H1 (cell line): ENCODE measurements around the gene PRDM15. TPM values are rescaled to one million over a fixed set of nuclear protein-coding genes. Genes with fewer than 3 reads are reported as not detected.

ENCODE experiments used
- CTCF ChIA-PET: fragments of 300-600 bp; sonication (Branson Sonifier 250); formaldehyde crosslinking; loops from one replicate; lab custom pipeline; 2021; ENCODE audit not compliant: partially characterized antibody; lab: Charles Lee
- POLR2A ChIA-PET: fragments of 300-600 bp; sonication (Branson Sonifier 250); formaldehyde crosslinking; loops from one replicate; lab custom pipeline; 2021; ENCODE audit warnings: inconsistent platforms; ENCODE audit not compliant: partially characterized antibody; lab: Charles Lee
- DNase-seq, 2 experiments: peaks; one replicate each; pipeline versions ENCODE4 v3.0.0 to v3.0.0-alpha.2; 2010 to 2022; ENCODE audit warnings: low spot score in 2 of 2, low read depth in 1 of 2, mixed read lengths in 1 of 2
- FAIRE-seq: peaks from 2 replicates; lab custom pipeline; 2011; peaks lifted over from hg19 to GRCh38; lab: Jason Lieb, UNC
- H2AFZ ChIP-seq: 2 replicates; pipeline ENCODE4 v1.8.1; 2012; ENCODE audit warnings: low read length, inconsistent platforms
- H2AK5ac ChIP-seq: 2 replicates; pipeline ENCODE4 v1.6.1; 2013; ENCODE audit warnings: low read depth, low read length
- H2BK120ac ChIP-seq: replicated peaks from 2 replicates; pipeline ENCODE3; 2013; ENCODE audit warnings: low read depth, low read length, inconsistent platforms
- H2BK12ac ChIP-seq: 2 replicates; pipeline ENCODE4 v1.6.1; 2013; ENCODE audit warnings: low read depth, low read length
- H2BK15ac ChIP-seq: 2 replicates; pipeline ENCODE4 v1.6.1; 2013; ENCODE audit warnings: low read length
- H2BK20ac ChIP-seq: 2 replicates; pipeline ENCODE4 v1.6.1; 2013; ENCODE audit warnings: low read length
- H2BK5ac ChIP-seq: 2 replicates; pipeline ENCODE4 v1.6.1; 2013; ENCODE audit warnings: low read depth, low read length
- H3K14ac ChIP-seq: 2 replicates; pipeline ENCODE4 v1.6.1; 2013; ENCODE audit warnings: inconsistent platforms; ENCODE audit not compliant: insufficient read length
- H3K18ac ChIP-seq: 2 replicates; pipeline ENCODE4 v1.6.1; 2013; ENCODE audit warnings: low read length; ENCODE audit errors: extremely low read depth
- H3K23ac ChIP-seq: 2 replicates; pipeline ENCODE4 v1.6.1; 2013; ENCODE audit warnings: inconsistent platforms; ENCODE audit not compliant: insufficient read length
- H3K23me2 ChIP-seq: 2 replicates; pipeline ENCODE4 v1.6.1; 2013; ENCODE audit warnings: low read depth, low read length
- H3K27ac ChIP-seq: 2 replicates; pipeline ENCODE4 v1.6.1; 2011; ENCODE audit warnings: low read depth, low read length, inconsistent platforms
- H3K27me3 ChIP-seq, 4 experiments: replicated peaks in 1 of 4; 1 replicate in 1 of 4; 2 replicates in 3 of 4; pipeline versions ENCODE4 v1.6.1 to v1.8.1; 2011 to 2013; ENCODE audit warnings: low read length in 3 of 4, mild to moderate bottlenecking in 3 of 4, inconsistent platforms in 2 of 4, mixed read lengths in 2 of 4, moderate library complexity in 1 of 4; ENCODE audit not compliant: control insufficient read depth in 3 of 4, insufficient read depth in 3 of 4; ENCODE audit errors: extremely low read depth in 1 of 4
- H3K36me3 ChIP-seq, 4 experiments: 2 replicates each; pipeline versions ENCODE4 v1.6.1 to v1.8.1; 2011 to 2013; ENCODE audit warnings: mild to moderate bottlenecking in 4 of 4, low read length in 3 of 4, moderate library complexity in 2 of 4, control low read depth in 1 of 4, inconsistent platforms in 1 of 4; ENCODE audit not compliant: insufficient read depth in 4 of 4, control insufficient read depth in 2 of 4
- H3K4ac ChIP-seq: replicated peaks from 2 replicates; pipeline ENCODE3; 2013; ENCODE audit warnings: low read length, low read depth, mixed read lengths, inconsistent platforms; ENCODE audit not compliant: insufficient read length
- H3K4me1 ChIP-seq, 4 experiments: replicated peaks in 1 of 4; 1 replicate in 1 of 4; 2 replicates in 3 of 4; pipeline versions ENCODE4 v1.6.1 to v1.8.1; 2011 to 2013; ENCODE audit warnings: low read length in 3 of 4, inconsistent platforms in 2 of 4, mixed read lengths in 1 of 4; ENCODE audit not compliant: insufficient read depth in 4 of 4, control insufficient read depth in 3 of 4
- H3K4me2 ChIP-seq, 2 experiments: 2 replicates each; pipeline versions ENCODE4 v1.6.1 to v1.8.1; 2011 to 2013; ENCODE audit warnings: low read depth in 2 of 2, low read length in 2 of 2, control low read depth in 1 of 2, inconsistent platforms in 1 of 2, mild to moderate bottlenecking in 1 of 2; ENCODE audit not compliant: insufficient read depth in 1 of 2
- H3K4me3 ChIP-seq, 4 experiments: fragments of 200-600, 300-600 bp in 1 of 4; sonication (generic), shearing (Covaris generic), sonication (Bioruptor Twin) in 1 of 4; 2 replicates each; pipeline versions ENCODE4 v1.5.1 to v1.8.1; 2011 to 2016; ENCODE audit warnings: low read length in 4 of 4, low read depth in 3 of 4, control low read depth in 2 of 4, inconsistent platforms in 2 of 4, mild to moderate bottlenecking in 2 of 4, mixed read lengths in 1 of 4, moderate library complexity in 1 of 4; ENCODE audit not compliant: insufficient read depth in 2 of 4; ENCODE audit errors: extremely low read depth in 1 of 4
- H3K56ac ChIP-seq: replicated peaks from 2 replicates; pipeline ENCODE3; 2013; ENCODE audit warnings: low read depth, mild to moderate bottlenecking, mixed read lengths, low read length, inconsistent platforms; ENCODE audit not compliant: insufficient read length
- H3K79me1 ChIP-seq: 2 replicates; pipeline ENCODE4 v1.6.1; 2013; ENCODE audit warnings: low read depth, low read length, control low read depth
- H3K79me2 ChIP-seq, 2 experiments: 2 replicates each; pipeline versions ENCODE4 v1.6.1 to v1.8.1; 2012 to 2013; ENCODE audit warnings: low read length in 2 of 2, mild to moderate bottlenecking in 2 of 2, inconsistent platforms in 1 of 2; ENCODE audit not compliant: insufficient read depth in 2 of 2, control insufficient read depth in 1 of 2
- H3K9ac ChIP-seq, 4 experiments: replicated peaks in 1 of 4; 1 replicate in 1 of 4; 2 replicates in 3 of 4; pipeline versions ENCODE4 v1.6.1 to v1.8.1; 2011 to 2013; ENCODE audit warnings: low read depth in 3 of 4, low read length in 3 of 4, control low read depth in 2 of 4, mild to moderate bottlenecking in 2 of 4, moderate library complexity in 2 of 4, inconsistent platforms in 1 of 4; ENCODE audit errors: extremely low read depth in 1 of 4
- H3K9me3 ChIP-seq, 2 experiments: 2 replicates each; pipeline versions ENCODE4 v1.6.1 to v1.8.1; 2012 to 2013; ENCODE audit warnings: mild to moderate bottlenecking in 2 of 2, moderate library complexity in 2 of 2, control low read depth in 1 of 2, inconsistent platforms in 1 of 2, low read depth in 1 of 2, low read length in 1 of 2, mixed read lengths in 1 of 2; ENCODE audit not compliant: insufficient read depth in 2 of 2
- H4K20me1 ChIP-seq, 2 experiments: replicated peaks in 1 of 2; 2 replicates each; pipeline versions ENCODE3 to v1.8.1; 2011 to 2013; ENCODE audit warnings: inconsistent platforms in 2 of 2, low read length in 2 of 2, mild to moderate bottlenecking in 1 of 2; ENCODE audit not compliant: insufficient read depth in 2 of 2, control insufficient read depth in 1 of 2
- H4K5ac ChIP-seq: 2 replicates; pipeline ENCODE4 v1.6.1; 2013; ENCODE audit warnings: low read length, low read depth, mixed read lengths, inconsistent platforms; ENCODE audit not compliant: insufficient read length
- H4K8ac ChIP-seq: 2 replicates; pipeline ENCODE4 v1.8.0; 2013; ENCODE audit warnings: mild to moderate bottlenecking, moderate library complexity, low read length, inconsistent platforms; ENCODE audit not compliant: insufficient read depth; ENCODE audit errors: extremely low read depth
- H4K91ac ChIP-seq: replicated peaks from 2 replicates; pipeline ENCODE3; 2013; ENCODE audit warnings: low read length, mixed read lengths, inconsistent platforms; ENCODE audit not compliant: insufficient read length
- CHD2 ChIP-seq: IDR thresholded peaks from 2 replicates; pipeline ENCODE4 v1.6.1; 2012; ENCODE audit warnings: low read length, improper control_type of control experiment
- E2F6 ChIP-seq: IDR thresholded peaks from 2 replicates; pipeline ENCODE4 v1.6.1; 2012; ENCODE audit warnings: inconsistent platforms
- EZH2 ChIP-seq: fragments of 200-600 bp; sonication (generic); IDR thresholded peaks from 2 replicates; pipeline ENCODE4 v1.7.1; 2012; ENCODE audit warnings: low read depth, mild to moderate bottlenecking, moderate library complexity, low read length, inconsistent platforms; ENCODE audit not compliant: severe bottlenecking
- HDAC2 ChIP-seq, 2 experiments: fragments of 300-600 bp in 1 of 2; sonication (generic) in 1 of 2; IDR thresholded peaks; 2 replicates each; pipeline ENCODE4 v1.6.1; 2011 to 2012; ENCODE audit warnings: low read depth in 2 of 2, low read length in 2 of 2, mild to moderate bottlenecking in 2 of 2, moderate library complexity in 2 of 2, borderline replicate concordance in 1 of 2, inconsistent platforms in 1 of 2
- HDAC6 ChIP-seq: IDR thresholded peaks from one replicate; pipeline ENCODE4 v1.7.1; 2012; ENCODE audit warnings: low read depth, mild to moderate bottlenecking, inconsistent platforms, low read length, moderate library complexity
- KDM1A ChIP-seq: fragments of 200-600, 300-600 bp; sonication (generic); IDR thresholded peaks from 2 replicates; pipeline ENCODE4 v1.7.1; 2016; ENCODE audit warnings: mild to moderate bottlenecking, low read length, borderline replicate concordance
- POU5F1 ChIP-seq: IDR thresholded peaks from 2 replicates; pipeline ENCODE4 v1.6.1; 2011; ENCODE audit warnings: low read depth, mild to moderate bottlenecking, low read length, moderate library complexity
- RNF2 ChIP-seq: fragments of 200-900, 300-1000 bp; sonication (generic); IDR thresholded peaks from 2 replicates; pipeline ENCODE4 v1.7.1; 2016; ENCODE audit warnings: borderline replicate concordance, low read depth, mild to moderate bottlenecking, antibody characterized with exemption, low read length; ENCODE audit not compliant: poor library complexity, severe bottlenecking; ENCODE audit errors: missing control alignments
- SP4 ChIP-seq: IDR thresholded peaks from 2 replicates; pipeline ENCODE4 v1.6.1; 2012; ENCODE audit warnings: low read length, inconsistent platforms
- SUZ12 ChIP-seq: fragments of 200-600 bp; sonication (generic); IDR thresholded peaks from 2 replicates; pipeline ENCODE4 v1.6.1; 2012; ENCODE audit warnings: mild to moderate bottlenecking, inconsistent platforms, low read length, moderate library complexity, mixed read lengths
- TAF1 ChIP-seq: IDR thresholded peaks from 2 replicates; pipeline ENCODE4 v1.6.1; 2011; ENCODE audit warnings: mild to moderate bottlenecking, low read depth, low read length
- TCF12 ChIP-seq: IDR thresholded peaks from 2 replicates; pipeline ENCODE4 v1.6.1; 2011; ENCODE audit warnings: low read depth, mild to moderate bottlenecking, low read length
- ZNF274 ChIP-seq: IDR thresholded peaks from 2 replicates; pipeline ENCODE4 v1.7.0; 2012; ENCODE audit warnings: low read length, borderline replicate concordance; ENCODE audit errors: extremely low read depth
- WGBS, 2 experiments: shearing (Covaris generic) in 1 of 2; methylation state at CpG; one replicate each; pipeline versions ENCODE4 v1.1.6 to v1.1.7; 2013 to 2015; ENCODE audit warnings: low lambda C conversion rate in 2 of 2, mixed read lengths in 2 of 2, inconsistent platforms in 1 of 2, low coverage in 1 of 2, missing lambda C conversion rate in 1 of 2; ENCODE audit not compliant: insufficient replicate concordance in 2 of 2, insufficient coverage in 1 of 2, insufficient read length in 1 of 2; ENCODE audit errors: extremely low coverage in 1 of 2, missing lambda C conversion rate in 1 of 2; 5-methylcytosine and 5-hydroxymethylcytosine counted together
- polyA plus RNA-seq, 7 experiments: library from polyadenylated mRNA; depleted of rRNA in 3 of 7; stranded (reverse) in 5 of 7; unstranded in 2 of 7; fragments of >200 nt in 5 of 7; fragments of 200-250 nt in 2 of 7; gene quantifications; 1 replicate in 5 of 7; 2 replicates in 1 of 7; 4 replicates in 1 of 7; pipeline versions ENCODE4 v1.2.1 to v1.2.3, GENCODE V29; 2011 to 2013; ENCODE audit warnings: missing spikeins in 2 of 7, mixed read lengths in 2 of 7
- total RNA-seq: library from RNA; stranded (reverse); fragmentation: NEBNext Ultra II Directional; extraction: Animal tissue kit (Norgen Biotek cat#: 25700); gene quantifications from 2 replicates; pipeline ENCODE4 v1.2.1, GENCODE V29; 2021

The PRDM15 gene
- total and polyA plus RNA-seq, 2 of the 8 experiments (the other 6 are each of a cell fraction or from before 2014, with no cell fraction given): 9.7 to 10.5 TPM

- Histone ChIP-seq H3K27me3 (no peaks in the 10 kb centered on the region), H3K79me2 (no peaks in the 10 kb centered on the region), H3K4me2 (no peak overlapping the region), H3K14ac (no peak overlapping the region), H3K18ac (no peak overlapping the region), H2BK120ac (no peak overlapping the region), H3K79me1 (no peaks in the 10 kb centered on the region; the same call in 1 of the 2 replicates), H2BK12ac (no peak overlapping the region), H2AK5ac (no peak overlapping the region), H4K5ac (no peak overlapping the region), H3K36me3 (peaks cover 2 to 10% (median 7%) of the 10 kb centered on the region in 4 experiments; a peak in 7 of 8 replicates), H3K4ac (no peak overlapping the region), H3K23ac (no peak overlapping the region), H3K9ac (no peak overlapping the region), H3K23me2 (peaks cover 14% of the 10 kb centered on the region; the same call in 1 of the 2 replicates), H4K91ac (no peak overlapping the region), H3K56ac (no peak overlapping the region), H3K27ac (no peak overlapping the region), H2BK15ac (no peak overlapping the region), H3K9me3 (no peaks in the 10 kb centered on the region), H3K4me1 (no peaks in the 10 kb centered on the region), H2AFZ (no peak overlapping the region), H4K8ac (no peak overlapping the region), H2BK5ac (no peak overlapping the region), H3K4me3 (no peak overlapping the region), H2BK20ac (no peak overlapping the region), H4K20me1 (peaks cover 2 to 12% of the 10 kb centered on the region in 2 experiments)
- DNase-seq (no peak), FAIRE-seq (no peak)
- 92% methylated on average over 10 of the region's 10 CpGs; no CpG with 5 or more reads in 1 of the 2 experiments for WGBS, 2 experiments
- ChIA-PET POLR2A (no interaction called here), CTCF (interaction anchor here (1.1 kb wide), 1 partner anchor 11 kb away, joined by 5 read pairs; no protein-coding TSS in a partner anchor)
- TF ChIP-seq TCF12: no peak
- no peak for TF ChIP-seq SUZ12
- no peak for TF ChIP-seq ZNF274
- TF ChIP-seq EZH2: no peak
- no peak for TF ChIP-seq TAF1
- TF ChIP-seq CHD2: no peak
- no peak for TF ChIP-seq SP4
- TF ChIP-seq POU5F1: no peak
- TF ChIP-seq E2F6: no peak
- TF ChIP-seq HDAC6: no peak
- no peak for TF ChIP-seq HDAC2 (IDR thresholded peaks at IDR 0.05; ENCODE audit: borderline replicate concordance in 1 of 2, low read depth in 2 of 2, low read length in 2 of 2)
- TF ChIP-seq RNF2: no peak
- no peak for TF ChIP-seq KDM1A
Measured at GRCh38 chr21:41805038-41805437, 74.1 kb downstream of the PRDM15 start.
